ENCODE measurements around the gene MITF.

GRCh38 chr3:69936266-69936665 lies 197.0 kb downstream of the MITF start:
- TF ChIP-seq, protein P1, sequence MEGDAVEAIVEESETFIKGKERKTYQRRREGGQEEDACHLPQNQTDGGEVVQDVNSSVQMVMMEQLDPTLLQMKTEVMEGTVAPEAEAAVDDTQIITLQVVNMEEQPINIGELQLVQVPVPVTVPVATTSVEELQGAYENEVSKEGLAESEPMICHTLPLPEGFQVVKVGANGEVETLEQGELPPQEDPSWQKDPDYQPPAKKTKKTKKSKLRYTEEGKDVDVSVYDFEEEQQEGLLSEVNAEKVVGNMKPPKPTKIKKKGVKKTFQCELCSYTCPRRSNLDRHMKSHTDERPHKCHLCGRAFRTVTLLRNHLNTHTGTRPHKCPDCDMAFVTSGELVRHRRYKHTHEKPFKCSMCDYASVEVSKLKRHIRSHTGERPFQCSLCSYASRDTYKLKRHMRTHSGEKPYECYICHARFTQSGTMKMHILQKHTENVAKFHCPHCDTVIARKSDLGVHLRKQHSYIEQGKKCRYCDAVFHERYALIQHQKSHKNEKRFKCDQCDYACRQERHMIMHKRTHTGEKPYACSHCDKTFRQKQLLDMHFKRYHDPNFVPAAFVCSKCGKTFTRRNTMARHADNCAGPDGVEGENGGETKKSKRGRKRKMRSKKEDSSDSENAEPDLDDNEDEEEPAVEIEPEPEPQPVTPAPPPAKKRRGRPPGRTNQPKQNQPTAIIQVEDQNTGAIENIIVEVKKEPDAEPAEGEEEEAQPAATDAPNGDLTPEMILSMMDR (IDR thresholded peaks at IDR 0.05), result no peak
- TF ChIP-seq POLR2A (IDR thresholded peaks at IDR 0.05), result no peak
